AG08395 (cell line): ENCODE measurements around the gene ACAA2.

ENCODE experiments used
- DNase-seq: peaks from one replicate; pipeline ENCODE4 v3.0.0; 2012; ENCODE audit warnings: mixed read lengths, low spot score

Gene ACAA2

GRCh38 chr18:49813319-49814146 is at the start of gene ACAA2:
Gene ACAA2, minus strand, starts transcription at chr18:49813533. Its CDS starts 49 bp downstream, at chr18:49813484.
- peak; percentile 90 for DNase-seq

- DNase-seq, result no peak
Measured at GRCh38 chr18:49862656-49863385, 49.5 kb upstream of the ACAA2 start.

- DNase-seq, result peak; percentile 11
Measured at GRCh38 chr18:49861659-49862058, 48.3 kb upstream of the ACAA2 start.

GRCh38 chr18:49859725-49860124 is 46.4 kb upstream of the ACAA2 start:
- no peak for DNase-seq

- DNase-seq, result no peak
Measured at GRCh38 chr18:49859021-49859359, 45.7 kb upstream of the ACAA2 start.

GRCh38 chr18:49858309-49859020 is 45.1 kb upstream of the ACAA2 start:
- peak; percentile 82 for DNase-seq

- no peak for DNase-seq
Measured at GRCh38 chr18:49857708-49858107, 44.4 kb upstream of the ACAA2 start.

- no peak for DNase-seq
Measured at GRCh38 chr18:49856496-49856895, 43.2 kb upstream of the ACAA2 start.

- DNase-seq, result no peak
Measured at GRCh38 chr18:49855711-49856415, 42.5 kb upstream of the ACAA2 start.

GRCh38 chr18:49854681-49855080 is 41.3 kb upstream of the ACAA2 start:
- DNase-seq, result no peak

GRCh38 chr18:49853436-49853835 is 40.1 kb upstream of the ACAA2 start:
- DNase-seq, result no peak

- DNase-seq, result no peak
Measured at GRCh38 chr18:49853011-49853410, 39.7 kb upstream of the ACAA2 start.

- no peak for DNase-seq
Measured at GRCh38 chr18:49851624-49852023, 38.3 kb upstream of the ACAA2 start.

- DNase-seq, result no peak
Measured at GRCh38 chr18:49850636-49851035, 37.3 kb upstream of the ACAA2 start.

- DNase-seq, result peak; percentile 88
Measured at GRCh38 chr18:49849331-49850217, 36.2 kb upstream of the ACAA2 start.

- DNase-seq, result no peak
Measured at GRCh38 chr18:49848115-49848514, 34.8 kb upstream of the ACAA2 start.

GRCh38 chr18:49847524-49847923 is 34.2 kb upstream of the ACAA2 start:
- no peak for DNase-seq

- no peak for DNase-seq
Measured at GRCh38 chr18:49846718-49847470, 33.6 kb upstream of the ACAA2 start.

- DNase-seq, result peak; percentile 75
Measured at GRCh38 chr18:49846361-49846662, 33.0 kb upstream of the ACAA2 start.

- DNase-seq, result no peak
Measured at GRCh38 chr18:49845629-49846360, 32.5 kb upstream of the ACAA2 start.
